Body of pancreas (tissue), 4 donors: Measurements from ENCODE around the gene PEX11A. TPM values are rescaled to one million over a fixed set of nuclear protein-coding genes. Genes with fewer than 3 reads are reported as not detected.

Experiments
- ATAC-seq: fragments of 150-250 bp; one replicate; pipeline ENCODE4 v1.9.1; 2016
- DNase-seq, 4 donors: peaks; one replicate each; pipeline ENCODE4 v3.0.0-alpha.2; 2019
- H3K27ac ChIP-seq, 4 donors: fragments of 200-600 bp; sonication (generic); 1 replicate in 3 of 4; 2 replicates in 1 of 4; pipeline versions ENCODE4 v1.5.1 to v1.6.1; 2016 to 2019; ENCODE audit warnings: mild to moderate bottlenecking in 1 of 4, mixed read lengths in 1 of 4, moderate library complexity in 1 of 4
- H3K27me3 ChIP-seq, 2 donors: fragments of 200-600 bp; sonication (generic); one replicate each; pipeline ENCODE4 v1.6.0; 2016; ENCODE audit warnings: mild to moderate bottlenecking in 1 of 2
- H3K36me3 ChIP-seq, 2 donors: fragments of 200-600 bp; sonication (generic); replicated peaks in 1 of 2; 2 replicates each; pipeline ENCODE4 v1.5.1; 2016; ENCODE audit warnings: low read depth in 2 of 2; ENCODE audit not compliant: insufficient read depth in 1 of 2
- H3K4me1 ChIP-seq: fragments of 200-600 bp; sonication (generic); one replicate; pipeline ENCODE4 v1.6.0; 2016
- H3K4me3 ChIP-seq, 2 donors: fragments of 200-600 bp; sonication (generic); 1 replicate in 1 of 2; 2 replicates in 1 of 2; pipeline ENCODE4 v1.5.1; 2016 to 2019
- H3K9me3 ChIP-seq, 3 donors: fragments of 200-600 bp; sonication (generic); 1 replicate in 2 of 3; 2 replicates in 1 of 3; pipeline ENCODE4 v1.5.1; 2016
- POLR2A ChIP-seq, 3 donors: fragments of 450-650 bp; IDR thresholded peaks; one replicate each; pipeline ENCODE4 v1.6.1; 2016; ENCODE audit warnings: antibody characterized with exemption in 3 of 3, mild to moderate bottlenecking in 2 of 3
- WGBS, 2 donors: methylation state at CpG; one replicate each; pipeline ENCODE4 v1.1.5; 2017; 5-methylcytosine and 5-hydroxymethylcytosine counted together
- intact Hi-C: fragments of 100-400 bp; cut with DNase I; formaldehyde crosslinking; loops from one replicate; pipeline ENCODE4 v1.15.1; 2023
- total RNA-seq, 2 donors: library from RNA; depleted of rRNA; stranded (reverse); fragments of >200 nt; gene quantifications; one replicate each; pipeline ENCODE4 v1.1.0, GENCODE V29; 2016
- TF ChIP-seq, protein P1 (sequence below), 7 experiments: fragments of 450-650 bp in 4 of 7; fragments of 200-600 bp in 3 of 7; sonication (generic) in 3 of 7; IDR thresholded peaks; one replicate each; pipeline ENCODE4 v1.5.1; 2016 to 2019; ENCODE audit warnings: antibody characterized with exemption in 7 of 7

The PEX11A gene
- total RNA-seq, 2 donors from 2014 or later: 14.5 to 25.1 TPM

DNA sequence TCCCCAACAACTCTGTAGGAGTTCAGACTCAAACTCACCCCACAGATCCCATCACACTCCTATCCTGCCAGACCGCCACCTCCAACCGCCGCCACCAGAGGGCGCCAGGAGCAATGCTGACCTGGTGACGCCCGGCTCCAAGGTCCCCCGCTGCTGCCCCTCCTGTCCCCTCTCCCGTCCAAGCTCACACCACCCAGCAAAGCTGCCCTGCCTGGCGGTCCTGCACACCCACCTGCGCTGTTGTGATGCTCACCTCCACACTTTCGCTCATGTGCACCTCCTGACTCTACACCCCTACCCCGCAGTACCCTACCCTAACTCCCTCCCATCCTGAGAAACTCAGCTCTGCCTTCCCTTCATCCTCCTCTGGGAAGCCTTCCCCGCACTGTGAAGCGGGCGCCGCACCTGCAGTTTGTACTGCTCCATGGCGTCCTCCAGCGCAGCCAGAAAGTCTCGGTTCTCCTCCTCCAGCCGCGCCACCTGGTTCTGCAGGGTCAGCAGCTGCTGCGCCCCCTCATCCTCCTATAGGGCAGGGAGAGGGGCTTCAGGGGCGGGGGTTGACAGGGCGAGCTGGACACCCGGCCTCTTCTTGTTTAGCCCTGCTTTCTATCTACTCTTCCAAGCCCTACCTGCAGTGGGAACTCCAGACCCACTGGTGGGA is 43.2 kb downstream of the PEX11A start:
- H3K4me1 ChIP-seq: peaks cover 10% of the 10 kb centered on the region
- H3K27me3 ChIP-seq: no peaks in the 10 kb centered on the region
- intact Hi-C loops: loop anchor here (5.0 to 10.0 kb wide), 2 partner anchors 47 to 100 kb away; partner anchors contain the start of genes PEX11A and WDR93
- H3K36me3 ChIP-seq: no peaks in the 10 kb centered on the region
- TF ChIP-seq, protein P1, sequence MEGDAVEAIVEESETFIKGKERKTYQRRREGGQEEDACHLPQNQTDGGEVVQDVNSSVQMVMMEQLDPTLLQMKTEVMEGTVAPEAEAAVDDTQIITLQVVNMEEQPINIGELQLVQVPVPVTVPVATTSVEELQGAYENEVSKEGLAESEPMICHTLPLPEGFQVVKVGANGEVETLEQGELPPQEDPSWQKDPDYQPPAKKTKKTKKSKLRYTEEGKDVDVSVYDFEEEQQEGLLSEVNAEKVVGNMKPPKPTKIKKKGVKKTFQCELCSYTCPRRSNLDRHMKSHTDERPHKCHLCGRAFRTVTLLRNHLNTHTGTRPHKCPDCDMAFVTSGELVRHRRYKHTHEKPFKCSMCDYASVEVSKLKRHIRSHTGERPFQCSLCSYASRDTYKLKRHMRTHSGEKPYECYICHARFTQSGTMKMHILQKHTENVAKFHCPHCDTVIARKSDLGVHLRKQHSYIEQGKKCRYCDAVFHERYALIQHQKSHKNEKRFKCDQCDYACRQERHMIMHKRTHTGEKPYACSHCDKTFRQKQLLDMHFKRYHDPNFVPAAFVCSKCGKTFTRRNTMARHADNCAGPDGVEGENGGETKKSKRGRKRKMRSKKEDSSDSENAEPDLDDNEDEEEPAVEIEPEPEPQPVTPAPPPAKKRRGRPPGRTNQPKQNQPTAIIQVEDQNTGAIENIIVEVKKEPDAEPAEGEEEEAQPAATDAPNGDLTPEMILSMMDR (IDR thresholded peaks at IDR 0.05): peak; percentile 79 to 92 (median 86)
- TF ChIP-seq POLR2A (IDR thresholded peaks at IDR 0.05): no peak
- no peak overlapping the region for H3K27ac ChIP-seq
- WGBS, 2 donors: 34 to 36% methylated on average over 24 to 25 of the region's 25 CpGs
- H3K9me3 ChIP-seq: no peaks in the 10 kb centered on the region
- ATAC-seq (peak; percentile 82), DNase-seq (peak; percentile 79 to 91 (median 86))
- no peak overlapping the region for H3K4me3 ChIP-seq

DNA sequence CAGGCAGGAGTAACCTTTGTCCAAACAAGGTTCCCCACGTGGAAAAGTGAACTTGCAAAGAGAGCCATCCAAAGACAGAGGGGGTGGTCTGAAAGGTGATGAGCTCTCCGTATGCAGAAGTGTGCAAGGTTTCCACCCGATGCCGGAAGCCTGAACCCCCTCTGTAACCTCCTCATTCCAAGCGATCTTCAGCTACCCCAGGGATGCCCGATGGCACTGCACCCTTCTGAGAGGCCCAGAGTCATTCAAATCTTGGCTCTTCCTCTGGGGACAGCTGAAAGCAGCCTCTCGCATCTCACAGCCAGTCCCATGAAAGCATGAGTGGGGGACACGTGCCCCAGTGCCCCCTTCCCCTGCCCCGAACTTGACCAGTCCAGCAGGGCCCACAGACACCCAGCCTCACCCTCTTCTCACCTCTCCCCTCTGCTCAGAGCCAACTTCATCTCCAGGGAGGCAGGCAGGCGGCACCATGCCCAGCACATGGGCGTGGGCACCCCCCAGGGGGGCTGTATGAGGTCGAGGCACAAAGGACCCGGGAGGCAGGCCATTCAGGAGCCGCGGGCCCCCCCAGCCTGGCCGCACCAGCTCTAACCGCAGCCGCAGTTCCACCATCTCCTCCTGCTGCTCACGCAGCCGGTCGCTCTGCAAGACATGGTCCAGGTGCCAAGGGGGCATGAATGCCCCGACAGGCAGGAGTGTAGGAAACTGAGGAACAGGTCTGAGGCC is 44.0 kb downstream of the PEX11A start:
- Histone ChIP-seq H3K36me3 (no peaks in the 10 kb centered on the region), H3K4me3 (no peak overlapping the region), H3K27me3 (no peaks in the 10 kb centered on the region), H3K27ac (no peak overlapping the region), H3K4me1 (peaks cover 10% of the 10 kb centered on the region), H3K9me3 (no peaks in the 10 kb centered on the region)
- TF ChIP-seq, protein P1 (IDR thresholded peaks at IDR 0.05): no peak
- no peak for TF ChIP-seq POLR2A (IDR thresholded peaks at IDR 0.05)
- no peak for DNase-seq
- intact Hi-C loops: loop anchor here (5.0 to 10.0 kb wide), 2 partner anchors 48 to 101 kb away; partner anchors contain the start of genes PEX11A and WDR93
- 62 to 80% methylated on average over 11 to 20 of the region's 22 CpGs for WGBS, 2 donors
- ATAC-seq: no peak

DNA sequence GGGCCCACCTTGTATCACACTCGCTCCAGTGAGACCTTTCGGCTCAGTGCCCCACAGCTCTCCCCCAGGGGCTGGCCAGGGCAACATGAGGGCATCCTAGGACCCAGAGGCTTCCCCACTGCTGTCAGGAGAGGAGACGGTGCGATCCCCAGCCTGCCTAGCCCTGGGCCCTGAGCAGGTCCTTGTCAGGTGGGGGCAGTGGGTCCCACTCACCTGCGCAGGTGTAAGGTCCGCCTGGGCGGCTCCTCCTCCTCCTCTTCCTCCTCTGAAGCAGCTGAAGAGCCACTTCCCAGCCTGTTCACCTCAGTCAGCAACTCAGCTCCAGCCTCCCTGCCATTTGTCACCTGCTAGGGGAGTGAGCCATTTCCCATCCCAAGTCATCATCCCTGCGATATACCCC is 44.9 kb downstream of the PEX11A start:
- Histone ChIP-seq H3K9me3 (no peaks in the 10 kb centered on the region), H3K27me3 (no peaks in the 10 kb centered on the region), H3K4me1 (peaks cover 10% of the 10 kb centered on the region), H3K36me3 (no peaks in the 10 kb centered on the region), H3K27ac (no peak overlapping the region), H3K4me3 (no peak overlapping the region)
- intact Hi-C loops: loop anchor here (5.0 to 10.0 kb wide), 2 partner anchors 49 to 102 kb away; partner anchors contain the start of genes PEX11A and WDR93
- WGBS, 2 donors: 90 to 93% methylated on average over 6 of the region's 8 CpGs
- no peak for ATAC-seq
- DNase-seq: no peak
- TF ChIP-seq, protein P1 (IDR thresholded peaks at IDR 0.05): no peak
- no peak for TF ChIP-seq POLR2A (IDR thresholded peaks at IDR 0.05)

DNA sequence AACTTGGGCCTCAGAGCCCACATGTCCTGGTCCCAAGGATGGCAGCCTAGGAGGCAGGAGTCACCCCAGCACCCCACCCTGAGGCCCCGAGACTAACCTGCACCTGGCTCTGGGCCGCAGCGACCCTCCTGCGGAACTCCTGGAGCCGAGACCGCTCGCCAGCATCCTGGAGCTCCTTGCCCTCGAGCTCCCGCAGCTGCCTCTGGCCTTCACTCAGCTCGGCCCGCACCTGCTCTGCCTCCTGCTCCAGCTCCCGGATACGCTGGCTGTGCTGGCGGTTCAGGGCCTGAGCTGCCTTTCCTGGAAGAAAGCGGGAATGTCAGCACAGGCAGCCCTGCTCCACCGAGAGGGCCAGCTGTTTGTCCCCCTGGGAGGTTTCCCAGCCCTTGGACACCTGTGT is 48.4 kb downstream of the PEX11A start:
- WGBS, 2 donors: 83 to 90% methylated on average over 15 to 16 of the region's 16 CpGs
- DNase-seq (no peak), ATAC-seq (no peak)
- Histone ChIP-seq H3K27me3 (no peaks in the 10 kb centered on the region), H3K9me3 (no peaks in the 10 kb centered on the region), H3K36me3 (no peaks in the 10 kb centered on the region), H3K4me1 (peaks cover 4% of the 10 kb centered on the region), H3K27ac (no peak overlapping the region), H3K4me3 (no peak overlapping the region)
- TF ChIP-seq, protein P1 (IDR thresholded peaks at IDR 0.05): no peak
- TF ChIP-seq POLR2A (IDR thresholded peaks at IDR 0.05): no peak
- intact Hi-C loops: loop anchor here (10.0 kb wide), 1 partner anchor 53 kb away; the partner anchor contains the start of genes PEX11A and WDR93
